GM23248 (cell line): ENCODE measurements around the gene ADAMTS14. TPM values are rescaled to one million over a fixed set of nuclear protein-coding genes. Genes with fewer than 3 reads are reported as not detected.

Experiments
- DNase-seq: peaks from one replicate; pipeline ENCODE4 v3.0.0-alpha.2; 2015
- H2AFZ ChIP-seq: fragments of 200-600 bp; sonication (generic); 2 replicates; pipeline ENCODE4 v1.6.1; 2016; ENCODE audit warnings: antibody characterized with exemption
- H3F3A ChIP-seq: fragments of 200-600 bp; sonication (generic); 2 replicates; pipeline ENCODE4 v1.6.1; 2016; ENCODE audit warnings: mild to moderate bottlenecking, antibody characterized with exemption, mixed run types; ENCODE audit not compliant: insufficient read depth
- H3K27ac ChIP-seq: fragments of 200-600 bp; sonication (generic); 2 replicates; pipeline ENCODE4 v1.5.1; 2016; ENCODE audit warnings: mild to moderate bottlenecking
- H3K27me3 ChIP-seq: fragments of 200-600 bp; sonication (generic); replicated peaks from 2 replicates; pipeline ENCODE4 v1.6.1; 2016; ENCODE audit warnings: mild to moderate bottlenecking; ENCODE audit not compliant: insufficient read depth
- H3K36me3 ChIP-seq: fragments of 200-600 bp; sonication (generic); 2 replicates; pipeline ENCODE4 v1.6.1; 2016; ENCODE audit warnings: low read depth, mild to moderate bottlenecking
- H3K4me1 ChIP-seq: fragments of 200-600 bp; sonication (generic); 2 replicates; pipeline ENCODE4 v1.6.1; 2016; ENCODE audit warnings: mild to moderate bottlenecking; ENCODE audit not compliant: insufficient read depth
- H3K4me2 ChIP-seq: fragments of 200-600 bp; sonication (generic); one replicate; pipeline ENCODE4 v1.6.1; 2016; ENCODE audit warnings: mild to moderate bottlenecking; ENCODE audit not compliant: unreplicated experiment
- H3K4me3 ChIP-seq: fragments of 200-600 bp; sonication (generic); 2 replicates; pipeline ENCODE4 v1.5.1; 2016; ENCODE audit warnings: mild to moderate bottlenecking
- H3K79me2 ChIP-seq: fragments of 200-600 bp; sonication (generic); 2 replicates; pipeline ENCODE4 v1.6.1; 2016; ENCODE audit warnings: mild to moderate bottlenecking; ENCODE audit not compliant: insufficient read depth
- H3K9ac ChIP-seq: fragments of 200-600 bp; sonication (generic); 2 replicates; pipeline ENCODE4 v1.6.1; 2016; ENCODE audit warnings: mild to moderate bottlenecking
- H3K9me2 ChIP-seq: fragments of 200-600 bp; sonication (generic); 2 replicates; pipeline ENCODE4 v1.6.1; 2016; ENCODE audit warnings: mixed run types, mild to moderate bottlenecking, moderate library complexity; ENCODE audit not compliant: insufficient read depth
- H3K9me3 ChIP-seq: fragments of 200-600 bp; sonication (generic); one replicate; pipeline ENCODE4 v1.6.1; 2017; ENCODE audit warnings: low read depth
- H4K20me1 ChIP-seq: fragments of 200-600 bp; sonication (generic); 2 replicates; pipeline ENCODE4 v1.6.0; 2016; ENCODE audit not compliant: insufficient read depth
- EZH2 ChIP-seq: fragments of 200-600 bp; sonication (generic); IDR thresholded peaks from 2 replicates; pipeline ENCODE4 v1.6.1; 2018; ENCODE audit warnings: antibody characterized with exemption, mild to moderate bottlenecking; ENCODE audit not compliant: insufficient read depth, poor library complexity, severe bottlenecking
- EZH2phosphoT487 ChIP-seq: fragments of 200-600 bp; sonication (generic); IDR thresholded peaks from 2 replicates; pipeline ENCODE4 v1.6.1; 2018; ENCODE audit warnings: antibody characterized with exemption, moderate library complexity, mild to moderate bottlenecking, low read depth; ENCODE audit not compliant: insufficient read depth
- WGBS, 2 experiments: methylation state at CpG; one replicate each; pipeline ENCODE4 v1.1.6; 2015 to 2017; ENCODE audit warnings: low lambda C conversion rate in 2 of 2, low coverage in 1 of 2; ENCODE audit errors: missing lambda C conversion rate in 2 of 2; 5-methylcytosine and 5-hydroxymethylcytosine counted together
- in situ Hi-C: fragments of 300-500 bp; cut with MboI; formaldehyde crosslinking; loops from 2 replicates; pipeline ENCODE4 v1.15.0; 2020
- polyA plus RNA-seq: library from polyadenylated mRNA; unstranded; fragments of >200 nt; fragmentation: Nextera tagmentation; extraction: Ambion mirVana; gene quantifications from 2 replicates; pipeline ENCODE4 v1.2.1, GENCODE V29; 2016
- total RNA-seq: library from RNA; depleted of rRNA; stranded (reverse); fragments of >200 nt; shearing (Covaris generic); gene quantifications from 2 replicates; pipeline ENCODE4 v1.2.3, GENCODE V29; 2014

ADAMTS14 gene
- total and polyA plus RNA-seq, 2 experiments from 2014 or later = 0.91 to 0.97 TPM

- Histone ChIP-seq H3K79me2 (no peaks in the 10 kb centered on the region), H3K36me3 (no peaks in the 10 kb centered on the region), H3K27ac (no peak overlapping the region), H3K9ac (no peak overlapping the region), H3K9me3 (no peaks in the 10 kb centered on the region), H2AFZ (no peak overlapping the region), H3K9me2 (no peaks in the 10 kb centered on the region), H3K4me2 (no peak overlapping the region), H3K4me3 (no peak overlapping the region), H3F3A (no peaks in the 10 kb centered on the region), H3K4me1 (no peaks in the 10 kb centered on the region), H4K20me1 (no peaks in the 10 kb centered on the region), H3K27me3 (no peaks in the 10 kb centered on the region; the same call in 1 of the 2 replicates)
- in situ Hi-C loops = no loop called here
- 66 to 72% methylated on average over 8 to 9 of the region's 9 CpGs for WGBS, 2 experiments
- TF ChIP-seq EZH2 (no peak), EZH2phosphoT487 (no peak)
- DNase-seq = no peak
These were observed 106.1 kb downstream of the ADAMTS14 start for GRCh38 chr10:70778267-70778924.

DNA sequence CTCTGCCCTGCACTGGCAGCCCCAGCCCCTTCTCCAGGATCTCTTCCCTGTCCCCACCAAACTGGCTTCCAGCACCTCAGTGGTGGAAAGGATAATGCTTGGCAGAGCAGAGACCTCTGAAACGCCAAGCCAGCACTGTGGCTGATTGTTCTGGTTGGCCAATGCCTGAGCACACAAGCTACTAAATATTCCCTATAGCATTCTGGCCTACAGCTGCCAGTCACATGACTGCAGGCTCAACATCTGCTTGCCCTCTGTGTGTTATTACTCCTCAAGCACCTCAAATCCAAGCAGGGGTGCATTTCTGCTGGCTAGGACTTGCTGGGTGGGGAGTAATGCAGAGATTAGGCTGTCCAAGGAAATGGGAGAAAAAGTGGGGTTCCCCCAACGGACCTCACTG, 106.8 kb downstream of the ADAMTS14 start:
- Histone ChIP-seq H3F3A (no peaks in the 10 kb centered on the region), H3K4me2 (no peak overlapping the region), H3K9me2 (no peaks in the 10 kb centered on the region), H3K4me3 (no peak overlapping the region), H3K9me3 (no peaks in the 10 kb centered on the region), H3K27me3 (no peaks in the 10 kb centered on the region; the same call in 1 of the 2 replicates), H3K9ac (no peak overlapping the region), H2AFZ (no peak overlapping the region), H3K27ac (no peak overlapping the region), H3K79me2 (no peaks in the 10 kb centered on the region), H3K36me3 (no peaks in the 10 kb centered on the region), H4K20me1 (no peaks in the 10 kb centered on the region), H3K4me1 (no peaks in the 10 kb centered on the region)
- in situ Hi-C loops = no loop called here
- WGBS, 2 experiments = 10 to 22% methylated on average over 2 of the region's 2 CpGs
- no peak for DNase-seq
- TF ChIP-seq EZH2 = no peak
- TF ChIP-seq EZH2phosphoT487 = no peak

- in situ Hi-C loops = no loop called here
- Histone ChIP-seq H3K4me1 (no peaks in the 10 kb centered on the region), H3K4me2 (no peak overlapping the region), H3K4me3 (no peak overlapping the region), H3K9me3 (no peaks in the 10 kb centered on the region), H2AFZ (no peak overlapping the region), H3K27ac (no peak overlapping the region), H3K9ac (no peak overlapping the region), H3K36me3 (no peaks in the 10 kb centered on the region), H3K27me3 (no peaks in the 10 kb centered on the region; the same call in 1 of the 2 replicates), H3F3A (no peaks in the 10 kb centered on the region), H4K20me1 (no peaks in the 10 kb centered on the region), H3K79me2 (no peaks in the 10 kb centered on the region), H3K9me2 (no peaks in the 10 kb centered on the region)
- no peak for TF ChIP-seq EZH2phosphoT487
- TF ChIP-seq EZH2 = no peak
- WGBS, 2 experiments = 57% methylated on average over 16 of the region's 16 CpGs
- DNase-seq = peak; percentile 32
These were observed 107.4 kb downstream of the ADAMTS14 start for GRCh38 chr10:70779511-70780369.

- H3K36me3 ChIP-seq = no peaks in the 10 kb centered on the region
- no peak overlapping the region for H3K4me3 ChIP-seq
- H3K27ac ChIP-seq = no peak overlapping the region
- no peaks in the 10 kb centered on the region for H3K79me2 ChIP-seq
- H4K20me1 ChIP-seq = no peaks in the 10 kb centered on the region
- no peaks in the 10 kb centered on the region; the same call in 1 of the 2 replicates for H3K27me3 ChIP-seq
- in situ Hi-C loops = no loop called here
- H3F3A ChIP-seq = no peaks in the 10 kb centered on the region
- WGBS, 2 experiments = 86% methylated on average over 9 of the region's 9 CpGs
- H3K9me2 ChIP-seq = no peaks in the 10 kb centered on the region
- DNase-seq = no peak
- no peak overlapping the region for H2AFZ ChIP-seq
- no peak overlapping the region for H3K4me2 ChIP-seq
- TF ChIP-seq EZH2phosphoT487 = no peak
- no peak for TF ChIP-seq EZH2
- no peaks in the 10 kb centered on the region for H3K4me1 ChIP-seq
- no peak overlapping the region for H3K9ac ChIP-seq
- no peaks in the 10 kb centered on the region for H3K9me3 ChIP-seq
These were observed 108.1 kb downstream of the ADAMTS14 start for GRCh38 chr10:70780370-70780760.
